ENCODE data around the gene ANXA6.
"Not testable (repeated sequence)": the region's sequence is repeated elsewhere in the genome, so short reads cannot be mapped to it uniquely, and the experiment has no call there.

ANXA6 gene

GRCh38 chr5:151181818-151182523 lies 24.4 kb upstream of the ANXA6 start:
- no peak for DNase-seq (ENCODE audit: low read depth in 4 of 4, low spot score in 1 of 4)

DNA sequence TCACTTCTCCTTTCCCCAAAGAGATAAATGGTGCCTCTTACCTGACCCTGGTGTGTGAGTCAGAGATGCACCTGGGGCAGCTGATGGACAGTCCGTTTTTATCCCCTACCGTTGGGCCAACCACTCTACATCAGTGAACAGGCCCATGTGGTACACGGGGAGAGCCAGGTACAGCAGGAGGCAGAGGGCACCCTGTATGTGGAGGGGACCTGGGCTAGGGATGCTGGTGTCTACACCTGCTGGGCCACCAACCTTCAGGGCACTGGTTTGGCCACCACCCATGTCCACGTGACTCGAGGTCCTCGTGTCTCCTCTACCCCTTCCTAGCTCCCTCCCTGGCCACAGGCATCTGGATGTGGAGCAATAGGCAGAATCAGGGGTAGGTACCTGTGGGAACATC lies 22.7 kb upstream of the ANXA6 start:
- no peak for DNase-seq (ENCODE audit: low read depth in 4 of 4, low spot score in 1 of 4)

GRCh38 chr5:151179489-151179840 lies 21.9 kb upstream of the ANXA6 start:
- DNase-seq (ENCODE audit: low read depth in 4 of 4, low spot score in 1 of 4) = no peak

- DNase-seq (ENCODE audit: low read depth in 4 of 4, low spot score in 1 of 4) = no peak
Observed at GRCh38 chr5:151178777-151179488, 21.4 kb upstream of the ANXA6 start.

- no peak for DNase-seq (ENCODE audit: low read depth in 4 of 4, low spot score in 1 of 4)
Observed at GRCh38 chr5:151178372-151178771, 20.8 kb upstream of the ANXA6 start.

GRCh38 chr5:151176268-151176667 lies 18.7 kb upstream of the ANXA6 start:
- DNase-seq (ENCODE audit: low read depth in 4 of 4, low spot score in 1 of 4) = not testable (repeated sequence)

GRCh38 chr5:151174612-151175101 lies 17.1 kb upstream of the ANXA6 start:
- DNase-seq (ENCODE audit: low read depth in 4 of 4, low spot score in 1 of 4) = no peak

GRCh38 chr5:151173711-151174611 lies 16.4 kb upstream of the ANXA6 start:
- DNase-seq (ENCODE audit: low read depth in 4 of 4, low spot score in 1 of 4) = no peak

DNA sequence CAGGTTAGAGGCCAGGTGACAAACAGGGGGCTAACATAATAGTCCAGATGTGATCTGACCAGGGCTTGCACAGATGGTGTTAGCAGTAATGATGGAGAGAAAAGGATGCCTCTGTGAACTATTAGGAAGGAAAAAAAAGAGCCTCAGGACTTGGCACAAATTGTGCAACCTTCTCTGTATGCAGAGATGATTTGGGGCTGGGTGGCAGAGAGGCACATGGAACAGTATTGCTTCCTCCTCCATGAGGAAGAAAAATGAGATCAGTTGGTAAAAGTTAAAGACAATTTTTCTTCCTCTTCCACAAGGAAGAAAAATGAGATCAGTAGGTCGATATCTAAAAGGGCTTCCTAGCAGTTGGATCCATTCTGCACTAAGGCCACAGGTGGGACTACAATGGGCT lies 13.9 kb upstream of the ANXA6 start:
- no peak for DNase-seq (ENCODE audit: low read depth in 4 of 4, low spot score in 1 of 4)

DNA sequence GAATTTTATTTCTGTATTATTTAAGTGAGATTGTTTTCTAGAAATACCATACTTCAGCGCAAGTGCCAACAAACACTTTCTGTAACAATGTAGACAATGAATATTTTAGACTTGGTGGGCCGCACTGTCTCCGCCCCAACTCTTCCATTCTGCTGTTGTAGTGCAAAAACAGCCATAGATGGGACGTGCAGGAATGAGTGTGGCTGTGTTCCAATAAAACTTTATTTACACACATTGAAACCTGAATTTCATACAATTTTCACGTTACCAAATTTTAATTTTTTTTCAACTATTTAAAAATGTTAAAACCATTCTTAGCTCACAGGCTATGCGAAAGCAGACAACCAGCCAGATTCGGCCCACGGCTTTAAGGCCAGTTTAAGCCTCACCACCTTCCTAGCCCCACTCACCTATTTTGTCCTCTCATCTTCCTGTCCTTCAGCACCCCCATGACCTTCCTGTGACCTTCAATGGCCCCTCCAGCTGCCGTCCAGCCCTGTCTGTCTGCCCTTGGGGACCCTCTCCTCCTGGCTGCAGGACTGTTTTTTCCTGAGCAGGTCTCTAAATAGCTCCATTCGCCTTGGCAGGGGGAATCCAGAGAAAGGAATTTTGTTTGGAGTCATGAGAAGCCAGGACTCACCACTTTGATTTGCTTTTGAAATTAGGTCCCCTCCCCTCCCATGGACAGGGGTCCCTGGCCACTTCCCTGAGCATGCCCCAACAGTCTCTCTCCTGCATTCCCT lies 11.2 kb upstream of the ANXA6 start:
- no peak for DNase-seq (ENCODE audit: low read depth in 4 of 4, low spot score in 1 of 4)

GRCh38 chr5:151167022-151167421 lies 9.4 kb upstream of the ANXA6 start:
- DNase-seq (ENCODE audit: low read depth in 4 of 4, low spot score in 1 of 4) = no peak

DNA sequence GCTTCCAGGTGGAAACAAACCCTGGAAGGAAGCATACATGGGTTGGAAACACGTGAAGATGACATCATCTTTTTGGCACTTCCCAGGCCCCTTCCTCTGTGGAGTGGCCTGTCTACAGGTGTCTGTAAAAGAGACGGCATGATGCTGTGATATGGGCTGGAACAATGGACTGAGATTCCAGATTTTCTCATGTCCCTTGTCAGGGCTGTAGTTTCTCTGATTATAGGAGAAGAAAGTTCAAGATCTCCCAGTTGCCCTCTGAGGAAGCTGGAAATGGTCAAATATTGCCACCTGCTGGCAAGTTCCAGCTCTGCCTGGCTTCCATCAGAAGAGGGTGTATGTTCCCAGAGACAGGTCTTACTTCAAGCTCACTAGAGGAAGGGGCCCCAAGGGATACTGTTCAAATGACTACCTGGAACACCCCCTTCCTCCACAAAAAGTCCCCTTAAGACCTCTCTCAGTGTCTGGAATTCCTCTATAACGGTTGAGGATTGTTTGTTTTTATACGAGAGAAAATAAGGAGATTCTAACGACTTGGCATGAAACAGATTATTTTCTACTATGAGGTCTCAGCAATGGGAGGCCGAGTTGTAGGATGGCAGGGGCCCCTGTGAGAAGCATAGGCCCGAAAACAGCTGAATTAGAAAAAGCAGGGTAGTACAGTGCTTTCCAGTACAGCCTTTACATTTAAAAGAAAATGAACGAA lies 7.3 kb upstream of the ANXA6 start:
- DNase-seq (ENCODE audit: low read depth in 4 of 4, low spot score in 1 of 4) = peak; percentile 55 to 67 (median 62)

- no peak for DNase-seq (ENCODE audit: low read depth in 4 of 4, low spot score in 1 of 4)
Observed at GRCh38 chr5:151162776-151163175, 5.2 kb upstream of the ANXA6 start.

DNA sequence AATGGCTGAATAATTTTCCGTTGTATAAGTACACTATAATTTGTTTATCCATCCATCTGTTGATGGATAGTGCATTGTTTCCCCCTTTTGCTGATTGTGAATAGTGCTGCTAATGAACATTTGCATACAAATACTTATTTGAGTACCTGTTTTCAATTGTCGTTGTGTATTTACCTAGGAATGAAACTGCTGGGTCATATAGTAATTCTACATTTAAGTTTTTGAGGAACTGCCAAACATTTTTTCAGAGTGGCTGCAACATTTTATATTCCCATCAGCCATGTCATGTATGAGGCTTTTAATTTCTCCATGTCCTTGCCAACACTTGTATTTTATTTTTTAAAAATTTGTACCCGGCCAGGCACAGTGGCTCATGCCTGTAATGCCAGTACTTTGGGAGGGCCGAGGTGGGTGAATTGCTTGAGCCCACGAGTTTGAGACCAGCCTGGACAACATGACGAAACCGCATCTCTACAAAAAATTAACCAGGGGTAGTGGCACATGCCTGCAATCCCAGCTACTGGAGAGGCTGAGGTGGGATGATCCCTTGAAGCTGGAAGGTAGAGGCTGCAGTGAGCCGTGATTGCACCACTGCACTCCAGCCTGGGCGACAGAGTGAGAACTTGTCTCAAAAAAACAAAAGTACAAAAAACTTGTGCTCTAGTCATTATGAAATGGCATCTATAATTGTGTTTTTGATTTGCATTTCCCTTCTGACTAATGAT lies 2.2 kb upstream of the ANXA6 start:
- DNase-seq (ENCODE audit: low read depth in 4 of 4, low spot score in 1 of 4) = no peak

GRCh38 chr5:151158287-151158661 lies 695 bp upstream of the ANXA6 start:
- DNase-seq (ENCODE audit: low read depth in 4 of 4, low spot score in 1 of 4) = no peak

DNA sequence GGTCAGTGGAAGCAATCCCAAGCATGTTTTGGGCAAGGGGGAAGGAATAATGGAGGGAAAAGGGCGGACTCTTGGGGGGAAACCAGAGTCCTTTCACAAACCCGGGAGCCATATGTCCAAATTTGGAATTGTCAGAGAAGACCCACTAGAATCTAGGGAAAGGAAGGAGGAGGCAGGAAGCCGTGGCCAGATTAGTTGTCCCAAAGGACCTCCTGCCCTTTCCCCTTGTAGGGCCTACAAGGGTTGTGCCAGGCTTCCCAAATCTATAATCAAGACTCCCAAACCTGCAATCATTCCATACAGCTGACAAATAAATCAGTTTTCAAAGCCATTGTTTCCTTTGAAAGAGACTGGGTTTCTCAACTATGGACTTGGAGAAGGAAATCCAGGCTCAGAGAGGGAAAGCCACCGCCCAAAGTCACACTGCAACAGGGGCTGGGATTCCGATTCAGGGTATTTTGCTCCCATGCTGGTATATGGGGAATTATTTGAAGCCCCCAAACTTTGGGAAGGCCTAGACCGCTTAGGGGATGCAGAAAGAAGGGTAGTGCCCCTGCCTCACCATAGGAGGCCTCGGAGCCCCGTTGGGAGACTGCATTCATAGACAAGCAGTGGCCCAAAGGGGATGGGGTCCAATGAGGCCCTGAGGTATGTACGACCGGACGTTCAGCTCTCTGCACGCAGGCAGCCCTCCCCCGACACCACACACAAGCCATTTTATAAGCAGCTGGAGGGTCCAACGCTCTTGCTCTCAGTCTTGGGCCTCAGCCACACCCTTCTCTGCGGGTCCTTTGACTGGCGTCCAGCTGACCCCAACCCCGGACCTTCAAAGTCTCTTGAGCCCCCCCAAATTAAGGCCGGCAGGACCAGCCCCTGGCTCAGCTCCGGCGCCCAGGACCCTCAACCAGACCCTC lies 815 bp downstream of the ANXA6 start:
- DNase-seq (ENCODE audit: low read depth in 4 of 4, low spot score in 1 of 4) = no peak

DNA sequence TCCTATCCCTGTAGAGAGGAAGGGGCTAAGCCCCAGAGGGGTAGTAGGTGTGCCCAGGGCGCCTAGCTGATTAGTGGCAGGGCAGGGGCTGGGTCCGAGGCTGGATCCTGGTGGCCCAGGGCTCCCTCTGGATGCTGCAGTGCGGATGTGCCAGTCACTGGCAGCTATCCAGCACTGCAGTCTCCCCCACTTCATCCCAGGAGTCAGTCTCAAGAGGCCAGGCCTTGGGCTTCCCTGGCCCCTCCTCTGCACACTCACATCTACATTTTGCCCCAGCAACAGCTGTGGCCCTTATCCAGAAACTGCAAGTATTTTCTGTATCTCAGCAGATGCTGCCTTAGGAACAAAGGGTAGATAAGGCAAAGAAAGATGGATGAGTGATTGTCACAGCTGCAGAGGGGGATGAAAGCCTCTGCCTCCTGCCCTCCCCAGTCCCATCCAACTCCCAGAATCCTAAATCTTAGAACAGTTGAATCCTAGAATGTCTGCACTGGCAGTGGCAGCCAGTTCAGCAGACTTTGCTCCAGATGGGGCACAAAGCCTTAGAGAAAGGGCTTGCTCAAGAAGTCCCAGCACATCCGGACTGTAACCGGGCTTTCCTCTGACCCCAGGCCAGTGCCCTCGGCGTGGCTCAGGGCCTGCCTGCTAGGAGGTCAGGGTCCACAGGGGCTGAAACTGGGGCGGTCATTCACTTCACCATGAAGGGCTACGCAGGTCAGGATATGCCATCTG lies 1.6 kb downstream of the ANXA6 start:
- DNase-seq (ENCODE audit: low read depth in 4 of 4, low spot score in 1 of 4) = no peak

All from stimulated activated CD4-positive, alpha-beta T cell treated with anti-CD3 and anti-CD28 coated beads, Interleukin-1b, Interleukin-23, amount 100 ng/mL, for 24 hours (primary cell).